Activated naive CD4-positive, alpha-beta T cell treated with anti-CD3 and anti-CD28 coated beads, Interleukin-2, amount 10 ng/mL, durations not matched to agents 7 days and 5 days (primary cell): Measurements from ENCODE around the gene VWA5A.
"Not testable (repeated sequence)": the region's sequence is repeated elsewhere in the genome, so short reads cannot be mapped to it uniquely, and the experiment has no call there.

Experiments used
- CTCF ChIA-PET: fragments of 350-600 bp; sonication (Branson Sonifier 250); formaldehyde crosslinking; loops from one replicate; lab custom pipeline; 2021; ENCODE audit warnings: antibody characterized with exemption; lab: Charles Lee
- DNase-seq: peaks from one replicate; pipeline ENCODE4 v3.0.0-alpha.2; 2020
- H3K27ac Mint-ChIP-seq: one replicate; pipeline ENCODE4 v1.8.0; 2021; ENCODE audit warnings: mild to moderate bottlenecking, moderate library complexity, mixed read lengths
- H3K27me3 Mint-ChIP-seq: one replicate; pipeline ENCODE4 v1.8.0; 2021; ENCODE audit warnings: mild to moderate bottlenecking, mixed read lengths
- H3K36me3 Mint-ChIP-seq: one replicate; pipeline ENCODE4 v1.8.0; 2021; ENCODE audit warnings: mixed read lengths
- H3K4me1 Mint-ChIP-seq: one replicate; pipeline ENCODE4 v1.8.0; 2021; ENCODE audit warnings: mixed read lengths
- H3K4me3 Mint-ChIP-seq: one replicate; pipeline ENCODE4 v1.8.0; 2021; ENCODE audit warnings: mild to moderate bottlenecking, moderate library complexity, mixed read lengths
- H3K9me3 Mint-ChIP-seq: one replicate; pipeline ENCODE4 v1.8.0; 2021; ENCODE audit warnings: mixed read lengths

Gene VWA5A

DNA sequence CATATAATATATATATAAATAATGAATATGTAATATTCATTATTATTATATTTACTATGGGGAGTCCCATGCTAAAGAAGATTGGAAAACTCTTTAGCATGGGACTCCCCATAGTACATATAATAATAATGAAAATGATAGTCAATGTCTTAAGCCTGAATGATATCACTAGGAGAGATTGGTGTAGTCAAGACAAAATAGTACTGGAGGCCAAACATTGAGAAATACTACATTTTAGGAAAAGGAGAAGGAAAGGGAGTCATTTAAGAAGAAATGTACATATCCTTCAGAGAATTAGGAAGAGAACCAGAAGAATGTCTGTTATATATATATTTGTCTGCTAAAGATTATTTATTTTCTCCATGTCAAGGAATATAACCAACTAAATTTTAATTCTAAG lies 5.0 kb upstream of the VWA5A start:
- no peak overlapping the region for H3K4me3 Mint-ChIP-seq

DNA sequence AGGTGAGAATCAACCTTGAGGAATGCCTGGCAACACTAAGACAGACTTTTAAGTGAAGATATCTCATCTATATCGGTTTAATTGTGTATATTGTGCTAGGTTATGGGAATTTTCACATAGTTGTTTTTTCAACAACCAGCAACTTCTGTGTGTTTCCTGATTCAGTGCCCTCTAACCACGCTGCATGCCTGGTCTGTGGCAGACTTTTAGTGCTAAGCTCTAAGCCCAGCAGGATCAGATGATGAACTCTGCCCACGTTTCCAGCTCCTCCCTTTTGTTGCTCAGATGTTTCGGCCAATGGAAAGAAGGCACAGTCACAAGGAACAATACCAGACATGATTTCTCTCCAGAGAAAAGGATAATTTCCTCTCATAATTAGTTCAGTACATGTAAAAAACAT lies 1.4 kb upstream of the VWA5A start:
- no peaks in the 10 kb centered on the region for H3K36me3 Mint-ChIP-seq
- H3K9me3 Mint-ChIP-seq = no peaks in the 10 kb centered on the region
- peaks cover 26% of the 10 kb centered on the region for H3K4me1 Mint-ChIP-seq
- DNase-seq = no peak
- no peak overlapping the region for H3K4me3 Mint-ChIP-seq
- no peaks in the 10 kb centered on the region for H3K27me3 Mint-ChIP-seq
- no peak overlapping the region for H3K27ac Mint-ChIP-seq
- CTCF ChIA-PET = interaction anchor here (1.2 kb wide), 1 partner anchor 80 kb away, joined by 3 read pairs; no protein-coding TSS in a partner anchor

More for the DNA sequence above, 5.0 kb upstream of the VWA5A start:
- H3K36me3 Mint-ChIP-seq = no peaks in the 10 kb centered on the region
- H3K9me3 Mint-ChIP-seq = no peaks in the 10 kb centered on the region
- CTCF ChIA-PET = interaction anchor here (1.3 kb wide), 1 partner anchor 84 kb away, joined by 5 read pairs; no protein-coding TSS in a partner anchor
- no peaks in the 10 kb centered on the region for H3K27me3 Mint-ChIP-seq
- H3K27ac Mint-ChIP-seq = no peak overlapping the region
- peaks cover 9% of the 10 kb centered on the region for H3K4me1 Mint-ChIP-seq
- no peak for DNase-seq

DNA sequence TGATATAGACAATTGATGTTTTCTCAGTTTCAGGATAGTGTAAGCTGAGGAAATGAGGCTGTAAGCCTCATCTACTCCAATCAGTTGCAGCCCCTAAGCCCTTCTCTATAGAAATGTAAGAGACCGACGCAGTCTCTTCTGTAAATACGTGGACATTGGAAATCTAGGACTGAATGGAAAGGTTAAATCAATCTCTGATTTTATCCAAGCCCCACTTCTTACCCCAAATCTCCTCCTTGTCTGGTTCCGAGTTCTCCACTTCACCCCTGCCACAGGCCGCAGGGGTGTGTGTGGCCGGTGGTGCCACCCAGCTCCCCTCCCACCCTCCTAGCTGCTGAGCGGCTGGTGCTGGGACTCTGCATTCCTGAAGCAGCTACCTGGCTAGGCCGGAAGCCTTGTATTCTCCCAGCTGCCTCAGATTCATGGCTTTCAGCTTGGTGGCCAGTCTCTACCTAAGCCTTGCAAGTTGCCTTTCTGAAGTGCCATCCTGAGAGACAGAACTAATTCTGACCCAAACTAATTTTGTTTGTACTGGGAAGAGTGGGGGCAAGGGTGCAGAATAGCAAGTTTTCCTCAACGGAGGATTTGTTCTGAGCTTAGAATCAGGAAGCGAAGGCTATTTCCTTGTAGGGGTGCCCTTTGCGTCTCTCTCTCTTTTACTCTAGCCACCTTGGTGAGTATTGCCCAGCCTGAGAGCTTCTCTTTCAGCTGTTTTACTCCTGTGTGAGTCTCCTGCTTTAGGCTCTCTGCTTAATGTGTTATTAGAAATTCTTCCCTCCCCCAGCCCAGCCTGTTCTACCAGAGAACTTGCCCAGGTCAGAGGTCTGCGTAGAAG lies 749 bp downstream of the VWA5A start:
- no peaks in the 10 kb centered on the region for H3K36me3 Mint-ChIP-seq
- CTCF ChIA-PET = interaction anchor here (0.7 to 1.4 kb wide), 3 partner anchors 44 to 79 kb away, joined by 3 to 9 read pairs (median 4); no protein-coding TSS in a partner anchor
- H3K9me3 Mint-ChIP-seq = no peaks in the 10 kb centered on the region
- H3K4me3 Mint-ChIP-seq = peak overlapping the region; percentile 84
- peak overlapping the region; percentile 82 for H3K27ac Mint-ChIP-seq
- peaks cover 26% of the 10 kb centered on the region for H3K4me1 Mint-ChIP-seq
- H3K27me3 Mint-ChIP-seq = no peaks in the 10 kb centered on the region
- DNase-seq = peak; percentile 23

DNA sequence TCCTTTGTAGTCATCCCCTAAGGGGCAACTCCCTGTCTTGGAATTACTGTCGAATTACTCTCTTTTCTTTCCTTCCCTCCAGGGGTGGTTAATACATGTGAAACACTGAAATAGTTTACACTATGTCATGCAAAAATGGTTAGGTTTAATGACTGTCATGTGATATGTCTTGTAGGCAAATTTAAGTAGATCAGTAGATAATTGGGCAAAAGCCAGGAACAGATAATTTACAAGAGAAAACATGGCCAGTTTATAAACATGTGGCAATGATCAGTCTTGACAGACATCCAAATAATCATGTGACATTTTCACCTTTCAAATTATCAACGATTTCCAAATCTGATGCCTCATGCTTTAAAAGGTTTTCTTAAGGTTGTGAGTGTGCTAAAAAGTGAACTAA lies 3.9 kb downstream of the VWA5A start:
- no peak overlapping the region for H3K4me3 Mint-ChIP-seq
- H3K27ac Mint-ChIP-seq = no peak overlapping the region
- no peaks in the 10 kb centered on the region for H3K27me3 Mint-ChIP-seq
- H3K36me3 Mint-ChIP-seq = peaks cover 12% of the 10 kb centered on the region
- no peaks in the 10 kb centered on the region for H3K9me3 Mint-ChIP-seq
- no peak for DNase-seq
- CTCF ChIA-PET = interaction anchor here (1.2 to 1.7 kb wide), 2 partner anchors 10 to 49 kb away, joined by 4 read pairs; no protein-coding TSS in a partner anchor
- peaks cover 23% of the 10 kb centered on the region for H3K4me1 Mint-ChIP-seq

DNA sequence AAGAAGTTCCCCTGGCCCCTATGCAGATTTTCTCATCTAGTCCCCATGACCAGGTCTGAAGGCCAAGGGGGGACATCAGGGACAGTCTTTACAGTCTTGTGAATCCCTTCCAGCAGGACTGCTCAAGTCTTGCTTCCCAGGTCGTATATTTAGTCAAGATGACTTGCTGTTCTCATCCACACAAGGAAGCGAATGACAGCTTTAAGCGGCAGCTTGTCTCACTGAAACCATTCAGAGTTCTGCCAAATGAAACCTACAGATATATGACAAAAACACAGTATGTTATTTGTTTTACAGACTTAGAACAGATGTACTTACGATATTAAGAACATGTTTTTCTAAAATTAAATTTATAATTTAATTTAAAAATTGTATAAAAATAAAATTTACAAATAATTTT lies 5.6 kb downstream of the VWA5A start:
- Mint-ChIP-seq H3K27ac (no peak overlapping the region), H3K4me1 (peaks cover 12% of the 10 kb centered on the region), H3K36me3 (peaks cover 14% of the 10 kb centered on the region), H3K27me3 (no peaks in the 10 kb centered on the region), H3K4me3 (no peak overlapping the region), H3K9me3 (no peaks in the 10 kb centered on the region)
- DNase-seq = no peak
- CTCF ChIA-PET = interaction anchor here (1.1 to 1.7 kb wide), 4 partner anchors 12 to 74 kb away, joined by 3 to 4 read pairs (median 4); no protein-coding TSS in a partner anchor

DNA sequence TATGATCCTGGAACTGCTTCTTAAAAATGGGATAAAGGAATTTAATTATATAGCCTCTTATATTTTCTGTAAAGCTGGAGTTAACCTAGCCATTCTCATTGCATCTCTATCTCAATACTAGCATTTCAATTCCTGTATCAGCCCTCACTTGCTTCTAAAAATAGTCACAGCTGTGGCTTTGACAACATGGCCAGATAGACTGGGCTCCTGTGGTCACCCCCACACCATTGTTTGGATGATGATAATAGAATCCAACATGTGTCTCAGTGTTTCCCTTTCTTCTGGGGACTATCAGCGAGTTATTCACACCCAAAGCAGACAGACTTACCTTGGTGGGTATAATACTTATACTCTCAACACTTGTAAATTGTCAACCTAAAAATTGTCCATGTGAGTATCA lies 6.9 kb downstream of the VWA5A start:
- Mint-ChIP-seq H3K4me3 (no peak overlapping the region), H3K27me3 (no peaks in the 10 kb centered on the region), H3K9me3 (no peaks in the 10 kb centered on the region), H3K27ac (no peak overlapping the region), H3K4me1 (peaks cover 6% of the 10 kb centered on the region), H3K36me3 (peaks cover 14% of the 10 kb centered on the region)
- no peak for DNase-seq
- CTCF ChIA-PET = interaction anchor here (1.5 kb wide), 1 partner anchor 73 kb away, joined by 3 read pairs; no protein-coding TSS in a partner anchor

DNA sequence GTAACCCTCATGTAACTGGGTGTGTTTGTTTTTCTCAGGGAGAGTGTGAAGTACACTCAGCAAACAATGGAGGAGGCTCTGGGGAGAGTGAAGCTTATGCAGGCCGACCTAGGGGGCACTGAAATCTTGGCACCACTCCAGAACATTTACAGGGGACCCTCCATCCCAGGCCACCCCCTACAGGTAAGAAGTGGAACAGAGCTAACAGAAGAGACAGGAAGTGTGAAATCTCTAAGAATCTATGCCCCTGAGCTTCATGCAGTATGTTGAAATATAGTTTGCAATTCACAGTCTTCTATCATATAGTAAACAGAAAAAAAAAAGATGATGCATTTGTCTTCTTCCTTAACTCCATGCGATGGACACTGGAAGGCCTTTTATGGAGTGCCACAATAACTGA lies 8.4 kb downstream of the VWA5A start:
- H3K36me3 Mint-ChIP-seq = peaks cover 14% of the 10 kb centered on the region
- H3K9me3 Mint-ChIP-seq = no peaks in the 10 kb centered on the region
- DNase-seq = no peak
- H3K4me1 Mint-ChIP-seq = no peaks in the 10 kb centered on the region
- CTCF ChIA-PET = interaction anchor here (0.6 to 1.1 kb wide), 3 partner anchors 16 to 52 kb away, joined by 3 to 5 read pairs (median 3); no protein-coding TSS in a partner anchor
- no peak overlapping the region for H3K4me3 Mint-ChIP-seq
- no peak overlapping the region for H3K27ac Mint-ChIP-seq
- H3K27me3 Mint-ChIP-seq = no peaks in the 10 kb centered on the region

DNA sequence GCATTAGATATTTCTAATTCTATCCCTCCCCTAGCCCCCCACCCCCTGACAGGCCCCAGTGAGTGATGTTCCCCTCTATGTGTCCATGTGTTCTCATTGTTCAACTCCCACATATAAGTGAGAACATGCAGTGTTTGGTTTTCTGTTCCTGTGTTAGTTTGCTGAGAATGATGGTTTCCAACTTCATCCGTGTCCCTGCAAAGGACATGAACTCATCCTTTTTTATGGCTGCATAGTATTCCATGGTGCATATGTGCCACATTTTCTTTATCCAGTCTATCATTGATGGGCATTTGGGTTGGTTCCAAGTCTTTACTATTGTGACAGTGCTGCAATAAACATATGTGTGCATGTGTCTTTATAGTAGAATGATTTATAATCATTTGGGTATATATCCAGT lies 11.9 kb downstream of the VWA5A start:
- peaks cover 14% of the 10 kb centered on the region for H3K36me3 Mint-ChIP-seq
- H3K9me3 Mint-ChIP-seq, H3K4me1 Mint-ChIP-seq, H3K27ac Mint-ChIP-seq, H3K4me3 Mint-ChIP-seq, DNase-seq, H3K27me3 Mint-ChIP-seq, CTCF ChIA-PET: not testable (repeated sequence)

DNA sequence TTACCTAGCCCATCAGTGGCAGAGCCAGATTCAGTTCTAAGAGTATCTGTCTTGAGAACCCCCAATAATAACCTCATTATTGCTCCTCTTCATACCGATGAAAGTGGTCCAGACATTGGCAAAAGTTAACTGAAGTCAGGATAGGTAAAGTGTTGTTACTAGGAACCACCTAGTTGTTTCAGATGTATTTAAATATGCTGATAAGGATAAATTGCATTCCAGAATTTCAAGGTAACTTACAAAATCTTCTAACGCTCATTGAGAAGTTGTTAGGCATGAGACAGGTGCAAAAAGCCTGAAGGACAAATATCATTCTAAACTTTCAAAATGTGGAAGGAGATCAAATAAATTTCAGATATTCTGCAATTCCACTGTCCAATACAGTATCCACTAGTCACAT lies 27.8 kb downstream of the VWA5A start:
- no peak overlapping the region for H3K4me3 Mint-ChIP-seq
- DNase-seq = no peak
- no peak overlapping the region for H3K27ac Mint-ChIP-seq
- H3K36me3 Mint-ChIP-seq = no peaks in the 10 kb centered on the region
- H3K4me1 Mint-ChIP-seq = no peaks in the 10 kb centered on the region
- CTCF ChIA-PET = no interaction called here
- no peaks in the 10 kb centered on the region for H3K9me3 Mint-ChIP-seq
- H3K27me3 Mint-ChIP-seq = no peaks in the 10 kb centered on the region

DNA sequence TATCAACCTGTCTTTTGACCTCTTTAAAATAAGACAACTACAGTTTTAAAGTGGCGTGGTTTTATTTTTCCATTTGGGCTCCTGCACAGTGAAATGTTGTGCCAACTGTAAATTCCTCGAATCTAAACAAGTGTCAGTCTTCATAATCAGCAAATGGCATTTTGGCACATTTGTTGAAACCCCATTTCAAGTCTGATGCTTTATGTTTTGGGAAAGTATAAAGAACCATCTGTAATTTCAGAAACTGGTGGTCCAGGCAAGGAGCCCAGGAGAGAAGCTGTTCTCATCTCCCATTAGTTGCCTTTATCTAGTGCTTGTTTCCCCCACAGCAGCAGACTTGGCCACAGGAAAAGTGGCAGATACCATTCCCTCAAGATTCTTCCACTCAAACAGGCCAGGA lies 32.7 kb downstream of the VWA5A start:
- Mint-ChIP-seq H3K9me3 (no peaks in the 10 kb centered on the region), H3K27me3 (no peaks in the 10 kb centered on the region), H3K4me1 (no peaks in the 10 kb centered on the region), H3K36me3 (no peaks in the 10 kb centered on the region), H3K4me3 (no peak overlapping the region), H3K27ac (no peak overlapping the region)
- no peak for DNase-seq
- CTCF ChIA-PET = no interaction called here

DNA sequence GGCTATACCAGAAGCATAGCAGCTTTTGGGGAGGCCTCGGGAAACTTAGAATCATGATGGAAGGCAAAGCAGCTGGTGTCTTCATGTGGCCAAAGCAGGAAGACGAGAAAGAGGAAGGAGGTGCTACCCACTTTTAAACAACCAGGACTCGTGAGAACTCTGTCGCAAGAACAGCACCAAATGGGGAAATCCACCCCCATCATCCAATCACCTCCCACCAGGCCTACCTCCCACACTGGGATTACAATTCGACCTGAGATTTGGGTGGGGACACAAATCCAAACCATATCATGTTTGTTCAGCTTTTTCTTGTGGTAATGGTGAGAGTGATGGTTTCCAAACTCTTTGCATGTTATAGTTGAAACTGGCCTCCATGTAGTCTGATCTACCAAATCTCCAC lies 35.4 kb downstream of the VWA5A start:
- H3K4me3 Mint-ChIP-seq = no peak overlapping the region
- H3K36me3 Mint-ChIP-seq = no peaks in the 10 kb centered on the region
- no peaks in the 10 kb centered on the region for H3K4me1 Mint-ChIP-seq
- no peaks in the 10 kb centered on the region for H3K27me3 Mint-ChIP-seq
- no peak overlapping the region for H3K27ac Mint-ChIP-seq
- CTCF ChIA-PET = no interaction called here
- H3K9me3 Mint-ChIP-seq = no peaks in the 10 kb centered on the region
- no peak for DNase-seq

DNA sequence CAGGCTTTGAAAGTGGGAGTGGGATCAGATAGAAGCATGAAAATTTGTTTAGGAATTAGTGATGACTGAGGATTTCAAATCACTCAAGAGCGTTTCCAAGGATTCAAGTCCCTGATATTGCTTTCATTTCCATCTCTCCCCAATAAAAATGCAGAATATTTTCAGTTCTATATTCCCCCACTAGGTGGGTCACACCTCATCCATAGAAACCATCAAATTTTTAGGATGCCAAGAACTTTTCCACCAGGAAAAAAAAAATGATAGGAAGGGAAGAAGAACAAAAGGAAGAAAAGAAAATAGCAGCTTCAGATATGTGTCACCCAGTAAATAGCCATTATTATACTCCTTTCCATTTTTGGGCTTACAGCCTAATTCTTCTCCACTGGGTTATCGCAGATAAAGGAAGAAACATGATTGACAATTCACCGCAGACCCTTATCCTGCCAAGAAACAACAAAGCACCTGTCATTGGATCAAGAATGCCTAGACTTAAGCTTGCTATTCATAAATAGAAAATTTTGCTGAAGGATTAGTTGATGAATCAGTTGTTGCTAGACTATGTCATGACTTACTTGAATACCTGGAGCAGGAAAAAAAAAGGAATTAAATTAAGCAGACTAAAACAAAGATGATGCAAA lies 37.6 kb downstream of the VWA5A start:
- no peak for DNase-seq
- no peaks in the 10 kb centered on the region for H3K36me3 Mint-ChIP-seq
- no peaks in the 10 kb centered on the region for H3K27me3 Mint-ChIP-seq
- no peak overlapping the region for H3K4me3 Mint-ChIP-seq
- no peaks in the 10 kb centered on the region for H3K4me1 Mint-ChIP-seq
- H3K9me3 Mint-ChIP-seq = no peaks in the 10 kb centered on the region
- CTCF ChIA-PET = no interaction called here
- no peak overlapping the region for H3K27ac Mint-ChIP-seq

DNA sequence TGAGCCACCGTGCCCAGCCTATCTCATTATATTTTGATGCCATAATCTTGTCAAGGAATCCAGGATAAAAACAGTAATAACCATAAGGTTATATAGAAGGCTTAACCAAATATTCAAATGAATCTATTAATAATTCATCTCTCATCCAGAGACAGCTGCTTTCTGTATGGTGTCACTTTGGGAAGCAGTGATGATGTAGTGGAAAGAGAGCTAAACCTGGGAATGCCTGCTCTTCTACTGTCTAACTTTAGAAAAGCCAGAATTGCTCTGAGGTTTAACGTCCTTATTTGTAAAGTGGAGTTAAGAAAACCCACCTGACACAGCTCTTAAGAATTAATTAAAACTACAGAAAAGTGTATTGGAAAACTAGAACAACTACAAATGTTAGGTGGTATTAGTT lies 38.6 kb downstream of the VWA5A start:
- Mint-ChIP-seq H3K4me3 (no peak overlapping the region), H3K4me1 (no peaks in the 10 kb centered on the region), H3K27me3 (no peaks in the 10 kb centered on the region), H3K36me3 (no peaks in the 10 kb centered on the region), H3K27ac (no peak overlapping the region), H3K9me3 (no peaks in the 10 kb centered on the region)
- DNase-seq = no peak
- CTCF ChIA-PET = no interaction called here

DNA sequence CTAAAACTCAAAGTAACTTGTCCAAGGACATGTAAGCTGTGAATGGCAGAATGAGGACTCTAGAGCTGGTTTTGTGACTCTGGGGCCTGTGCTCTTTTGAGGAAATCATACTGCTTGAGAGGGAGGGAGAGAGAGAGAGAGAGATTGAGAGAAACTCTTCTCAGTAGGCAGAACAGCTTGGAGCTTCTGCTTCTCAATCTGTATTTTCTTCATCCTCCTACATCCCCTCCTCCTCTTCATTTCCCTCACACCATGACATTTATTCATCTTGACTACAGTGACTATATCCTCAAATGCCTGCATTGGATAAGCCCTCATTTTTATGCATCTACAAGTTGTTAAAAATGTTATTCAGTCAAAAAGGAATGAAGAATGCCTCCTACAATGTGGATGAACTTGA lies 44.2 kb downstream of the VWA5A start:
- DNase-seq = no peak
- CTCF ChIA-PET = no interaction called here
- H3K27ac Mint-ChIP-seq = no peak overlapping the region
- no peak overlapping the region for H3K4me3 Mint-ChIP-seq
- peaks cover 4% of the 10 kb centered on the region for H3K27me3 Mint-ChIP-seq
- no peaks in the 10 kb centered on the region for H3K9me3 Mint-ChIP-seq
- H3K36me3 Mint-ChIP-seq = no peaks in the 10 kb centered on the region
- H3K4me1 Mint-ChIP-seq = no peaks in the 10 kb centered on the region
